GM23248 (cell line): ENCODE measurements around the gene DIPK1B. TPM values are rescaled to one million over a fixed set of nuclear protein-coding genes. Genes with fewer than 3 reads are reported as not detected.

ENCODE experiments used
- DNase-seq: peaks from one replicate; pipeline ENCODE4 v3.0.0-alpha.2; 2015
- H2AFZ ChIP-seq: fragments of 200-600 bp; sonication (generic); 2 replicates; pipeline ENCODE4 v1.6.1; 2016; ENCODE audit warnings: antibody characterized with exemption
- H3F3A ChIP-seq: fragments of 200-600 bp; sonication (generic); 2 replicates; pipeline ENCODE4 v1.6.1; 2016; ENCODE audit warnings: mild to moderate bottlenecking, antibody characterized with exemption, mixed run types; ENCODE audit not compliant: insufficient read depth
- H3K27ac ChIP-seq: fragments of 200-600 bp; sonication (generic); 2 replicates; pipeline ENCODE4 v1.5.1; 2016; ENCODE audit warnings: mild to moderate bottlenecking
- H3K27me3 ChIP-seq: fragments of 200-600 bp; sonication (generic); replicated peaks from 2 replicates; pipeline ENCODE4 v1.6.1; 2016; ENCODE audit warnings: mild to moderate bottlenecking; ENCODE audit not compliant: insufficient read depth
- H3K36me3 ChIP-seq: fragments of 200-600 bp; sonication (generic); 2 replicates; pipeline ENCODE4 v1.6.1; 2016; ENCODE audit warnings: low read depth, mild to moderate bottlenecking
- H3K4me1 ChIP-seq: fragments of 200-600 bp; sonication (generic); 2 replicates; pipeline ENCODE4 v1.6.1; 2016; ENCODE audit warnings: mild to moderate bottlenecking; ENCODE audit not compliant: insufficient read depth
- H3K4me2 ChIP-seq: fragments of 200-600 bp; sonication (generic); one replicate; pipeline ENCODE4 v1.6.1; 2016; ENCODE audit warnings: mild to moderate bottlenecking; ENCODE audit not compliant: unreplicated experiment
- H3K4me3 ChIP-seq: fragments of 200-600 bp; sonication (generic); 2 replicates; pipeline ENCODE4 v1.5.1; 2016; ENCODE audit warnings: mild to moderate bottlenecking
- H3K79me2 ChIP-seq: fragments of 200-600 bp; sonication (generic); 2 replicates; pipeline ENCODE4 v1.6.1; 2016; ENCODE audit warnings: mild to moderate bottlenecking; ENCODE audit not compliant: insufficient read depth
- H3K9ac ChIP-seq: fragments of 200-600 bp; sonication (generic); 2 replicates; pipeline ENCODE4 v1.6.1; 2016; ENCODE audit warnings: mild to moderate bottlenecking
- H3K9me2 ChIP-seq: fragments of 200-600 bp; sonication (generic); 2 replicates; pipeline ENCODE4 v1.6.1; 2016; ENCODE audit warnings: mixed run types, mild to moderate bottlenecking, moderate library complexity; ENCODE audit not compliant: insufficient read depth
- H3K9me3 ChIP-seq: fragments of 200-600 bp; sonication (generic); one replicate; pipeline ENCODE4 v1.6.1; 2017; ENCODE audit warnings: low read depth
- H4K20me1 ChIP-seq: fragments of 200-600 bp; sonication (generic); 2 replicates; pipeline ENCODE4 v1.6.0; 2016; ENCODE audit not compliant: insufficient read depth
- EZH2 ChIP-seq: fragments of 200-600 bp; sonication (generic); IDR thresholded peaks from 2 replicates; pipeline ENCODE4 v1.6.1; 2018; ENCODE audit warnings: antibody characterized with exemption, mild to moderate bottlenecking; ENCODE audit not compliant: insufficient read depth, poor library complexity, severe bottlenecking
- EZH2phosphoT487 ChIP-seq: fragments of 200-600 bp; sonication (generic); IDR thresholded peaks from 2 replicates; pipeline ENCODE4 v1.6.1; 2018; ENCODE audit warnings: antibody characterized with exemption, moderate library complexity, mild to moderate bottlenecking, low read depth; ENCODE audit not compliant: insufficient read depth
- WGBS, 2 experiments: methylation state at CpG; one replicate each; pipeline ENCODE4 v1.1.6; 2015 to 2017; ENCODE audit warnings: low lambda C conversion rate in 2 of 2, low coverage in 1 of 2; ENCODE audit errors: missing lambda C conversion rate in 2 of 2; 5-methylcytosine and 5-hydroxymethylcytosine counted together
- in situ Hi-C: fragments of 300-500 bp; cut with MboI; formaldehyde crosslinking; loops from 2 replicates; pipeline ENCODE4 v1.15.0; 2020
- polyA plus RNA-seq: library from polyadenylated mRNA; unstranded; fragments of >200 nt; fragmentation: Nextera tagmentation; extraction: Ambion mirVana; gene quantifications from 2 replicates; pipeline ENCODE4 v1.2.1, GENCODE V29; 2016
- total RNA-seq: library from RNA; depleted of rRNA; stranded (reverse); fragments of >200 nt; shearing (Covaris generic); gene quantifications from 2 replicates; pipeline ENCODE4 v1.2.3, GENCODE V29; 2014

The DIPK1B gene
- total and polyA plus RNA-seq, 2 experiments from 2014 or later: not detected

DNA sequence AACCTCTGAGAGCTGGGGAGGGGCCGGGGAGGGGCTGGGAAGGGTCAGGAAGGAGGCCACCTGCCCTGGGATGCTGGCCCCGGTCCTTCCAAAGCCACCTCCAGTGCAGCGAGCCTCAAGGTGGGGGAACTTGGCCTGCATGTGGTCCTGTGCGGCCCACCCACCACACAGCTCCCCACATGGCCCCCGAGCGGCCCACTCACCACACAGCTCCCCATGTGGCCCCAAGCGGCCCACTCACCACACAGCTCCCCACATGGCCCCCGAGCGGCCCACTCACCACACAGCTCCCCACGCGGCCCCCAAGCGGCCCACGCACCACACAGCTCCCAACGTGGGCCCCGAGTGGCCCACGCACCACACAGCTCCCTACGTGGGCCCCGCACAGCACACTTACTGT is 32.4 kb downstream of the DIPK1B start:
- Histone ChIP-seq H3K4me2 (no peak overlapping the region), H3K4me3 (no peak overlapping the region), H3K9me2 (no peaks in the 10 kb centered on the region), H3F3A (no peaks in the 10 kb centered on the region), H3K4me1 (no peaks in the 10 kb centered on the region), H3K27me3 (peaks cover 13% of the 10 kb centered on the region), H3K27ac (no peak overlapping the region), H3K36me3 (no peaks in the 10 kb centered on the region), H3K79me2 (no peaks in the 10 kb centered on the region), H4K20me1 (no peaks in the 10 kb centered on the region), H3K9ac (no peak overlapping the region), H3K9me3 (no peaks in the 10 kb centered on the region), H2AFZ (no peak overlapping the region)
- no peak for DNase-seq
- in situ Hi-C loops: no loop called here
- no peak for TF ChIP-seq EZH2
- no peak for TF ChIP-seq EZH2phosphoT487
- 74 to 77% methylated on average over 5 to 18 of the region's 18 CpGs for WGBS, 2 experiments

DNA sequence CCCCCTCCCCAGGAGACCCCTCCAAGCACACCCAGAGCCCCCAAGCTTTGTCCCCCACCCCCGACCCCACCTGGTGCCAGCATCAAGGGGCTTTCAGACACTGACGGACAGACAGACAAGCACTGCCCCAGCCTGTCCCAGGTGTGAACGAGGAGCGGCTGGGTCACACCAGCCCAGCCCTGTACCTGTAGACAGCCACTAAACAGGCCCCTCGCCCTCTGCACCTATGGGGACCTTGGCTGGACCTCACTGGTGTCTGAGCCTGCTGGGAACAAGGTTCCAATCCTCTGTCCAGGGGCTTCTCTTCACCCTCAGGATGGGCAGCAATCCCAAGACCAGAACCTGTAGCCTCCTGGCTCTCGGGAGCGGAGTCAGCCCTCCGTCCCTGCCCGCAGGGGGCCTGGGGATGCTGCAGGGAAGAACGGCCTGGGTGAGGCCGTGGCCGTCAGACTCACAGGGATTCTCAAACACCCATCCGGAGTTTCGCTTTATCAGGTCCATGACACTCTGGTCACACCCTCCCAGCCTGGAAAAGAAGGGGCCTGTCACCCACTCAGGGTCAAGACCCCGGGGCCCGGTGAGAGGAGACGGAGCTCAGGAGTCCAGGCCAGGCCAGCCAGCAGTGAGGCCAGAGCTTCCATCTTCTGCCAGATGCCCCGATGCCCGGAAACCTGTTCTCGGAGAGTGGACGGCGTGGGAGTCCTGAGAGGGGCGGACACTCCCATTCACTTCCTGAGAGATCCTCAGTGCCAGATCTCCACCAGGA is 33.2 kb downstream of the DIPK1B start:
- Histone ChIP-seq H3K4me3 (no peak overlapping the region), H3F3A (peaks cover 4% of the 10 kb centered on the region), H3K9ac (no peak overlapping the region), H3K9me2 (no peaks in the 10 kb centered on the region), H2AFZ (no peak overlapping the region), H3K4me1 (no peaks in the 10 kb centered on the region), H3K79me2 (no peaks in the 10 kb centered on the region), H4K20me1 (no peaks in the 10 kb centered on the region), H3K36me3 (no peaks in the 10 kb centered on the region), H3K9me3 (no peaks in the 10 kb centered on the region), H3K27me3 (peaks cover 9% of the 10 kb centered on the region; the same call in 1 of the 2 replicates), H3K4me2 (no peak overlapping the region), H3K27ac (no peak overlapping the region)
- in situ Hi-C loops: no loop called here
- 72 to 78% methylated on average over 23 of the region's 23 CpGs for WGBS, 2 experiments
- no peak for TF ChIP-seq EZH2
- TF ChIP-seq EZH2phosphoT487: no peak
- no peak for DNase-seq

DNA sequence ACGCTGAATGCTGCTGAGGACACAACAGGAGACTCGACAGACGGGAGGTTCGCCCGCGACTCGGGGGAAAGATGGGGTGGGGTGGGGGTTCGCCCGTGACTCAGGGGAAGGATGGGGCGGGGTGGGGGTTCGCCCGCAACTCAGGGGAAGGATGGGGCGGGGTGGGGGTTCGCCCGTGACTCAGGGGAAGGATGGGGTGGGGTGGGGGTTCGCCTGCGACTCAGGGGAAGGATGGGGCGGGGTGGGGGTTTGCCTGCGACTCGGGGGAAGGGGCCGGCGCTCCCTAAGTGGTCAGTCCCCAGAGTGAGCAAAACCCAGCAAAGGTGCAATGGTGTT is 33.8 kb downstream of the DIPK1B start:
- Histone ChIP-seq H3K27me3 (peaks cover 9% of the 10 kb centered on the region; the same call in 1 of the 2 replicates), H3K4me3 (no peak overlapping the region), H3K9me3 (no peaks in the 10 kb centered on the region), H3K79me2 (no peaks in the 10 kb centered on the region), H3K27ac (no peak overlapping the region), H3K9ac (no peak overlapping the region), H3K4me2 (no peak overlapping the region), H3K9me2 (no peaks in the 10 kb centered on the region), H3K4me1 (no peaks in the 10 kb centered on the region), H4K20me1 (no peaks in the 10 kb centered on the region), H3K36me3 (no peaks in the 10 kb centered on the region), H2AFZ (no peak overlapping the region), H3F3A (peaks cover 8% of the 10 kb centered on the region)
- DNase-seq: no peak
- WGBS, 2 experiments: 70 to 73% methylated on average over 10 to 22 of the region's 22 CpGs
- TF ChIP-seq EZH2: no peak
- no peak for TF ChIP-seq EZH2phosphoT487
- in situ Hi-C loops: no loop called here

DNA sequence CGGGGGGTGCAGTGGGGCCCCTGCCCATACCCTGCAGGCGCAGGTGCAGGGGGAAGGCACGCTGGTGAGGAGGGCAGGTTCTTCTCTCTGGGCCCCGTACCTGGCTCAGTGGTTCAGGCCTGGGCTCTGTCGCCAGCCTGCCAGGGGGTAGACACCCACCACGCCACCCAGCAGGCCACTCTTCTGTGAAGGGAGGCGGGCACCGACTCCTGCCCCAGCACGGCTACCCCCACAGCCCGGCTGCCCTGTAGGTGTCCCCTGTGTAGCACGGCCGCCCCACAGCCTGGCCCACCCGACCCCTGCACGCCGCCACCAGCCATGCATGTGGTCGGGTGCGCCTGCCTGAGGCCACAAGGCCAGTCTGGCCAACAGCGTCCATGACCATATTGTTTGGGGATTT is 34.2 kb downstream of the DIPK1B start:
- H3K79me2 ChIP-seq: no peaks in the 10 kb centered on the region

More for the DNA sequence above, 34.2 kb downstream of the DIPK1B start:
- no peak overlapping the region for H3K4me3 ChIP-seq
- WGBS, 2 experiments: 84 to 91% methylated on average over 9 to 18 of the region's 18 CpGs
- no peak overlapping the region for H3K9ac ChIP-seq
- no peaks in the 10 kb centered on the region for H3K4me1 ChIP-seq
- no peaks in the 10 kb centered on the region for H3K36me3 ChIP-seq
- no peak for DNase-seq
- H4K20me1 ChIP-seq: no peaks in the 10 kb centered on the region
- no peaks in the 10 kb centered on the region for H3K9me3 ChIP-seq
- no peaks in the 10 kb centered on the region for H3K9me2 ChIP-seq
- TF ChIP-seq EZH2phosphoT487 (no peak), EZH2 (no peak)
- no peak overlapping the region for H3K27ac ChIP-seq
- no peak overlapping the region for H2AFZ ChIP-seq
- peaks cover 10% of the 10 kb centered on the region for H3F3A ChIP-seq
- H3K4me2 ChIP-seq: no peak overlapping the region
- in situ Hi-C loops: no loop called here
- peaks cover 4% of the 10 kb centered on the region; the same call in 1 of the 2 replicates for H3K27me3 ChIP-seq
